HG03060 (cell line): ENCODE results near the gene ART5.

Experiments used
- ATAC-seq: cut with Tn5 transposase; IDR thresholded peaks from one replicate; pipeline ENCODE4 v1.9.1; 2021; ENCODE audit warnings: low read depth, moderate number of reproducible peaks; ENCODE audit not compliant: unreplicated experiment

Gene ART5

GRCh38 chr11:3641701-3642070, at the start of gene ART5:
Gene ART5 (minus strand): TSS chr11:3641992. CDS start chr11:3641862, 130 bp downstream.
- no peak for ATAC-seq

GRCh38 chr11:3686751-3687150, 45.0 kb upstream of the ART5 start:
- ATAC-seq: no peak

GRCh38 chr11:3685923-3686322, 44.1 kb upstream of the ART5 start:
- ATAC-seq: no peak

GRCh38 chr11:3684819-3685172, 43.0 kb upstream of the ART5 start:
- ATAC-seq: no peak

GRCh38 chr11:3684129-3684818, 42.5 kb upstream of the ART5 start:
- ATAC-seq: no peak

GRCh38 chr11:3683039-3683438, 41.2 kb upstream of the ART5 start:
- no peak for ATAC-seq

GRCh38 chr11:3679077-3679476, 37.3 kb upstream of the ART5 start:
- no peak for ATAC-seq

GRCh38 chr11:3675971-3676370, 34.2 kb upstream of the ART5 start:
- no peak for ATAC-seq

GRCh38 chr11:3674189-3674588, 32.4 kb upstream of the ART5 start:
- ATAC-seq: no peak

- ATAC-seq: no peak
These were observed 29.8 kb upstream of the ART5 start, which contains the start of gene CHRNA10 for GRCh38 chr11:3671334-3672254. Gene CHRNA10 (minus strand): TSS chr11:3671384. CDS start chr11:3671312, 72 bp downstream.

- no peak for ATAC-seq
These were observed 28.0 kb upstream of the ART5 start for GRCh38 chr11:3669742-3670183.

- no peak for ATAC-seq
These were observed 27.3 kb upstream of the ART5 start for GRCh38 chr11:3669128-3669527.

- ATAC-seq: no peak
These were observed 25.6 kb upstream of the ART5 start for GRCh38 chr11:3667149-3668035.

GRCh38 chr11:3666023-3666530, 24.3 kb upstream of the ART5 start:
- no peak for ATAC-seq

- ATAC-seq: no peak
These were observed 23.7 kb upstream of the ART5 start for GRCh38 chr11:3665336-3666022.

GRCh38 chr11:3664032-3664630, 22.3 kb upstream of the ART5 start:
- no peak for ATAC-seq

- no peak for ATAC-seq
These were observed 21.1 kb upstream of the ART5 start for GRCh38 chr11:3662856-3663255.

GRCh38 chr11:3660960-3661359, 19.2 kb upstream of the ART5 start:
- ATAC-seq: no peak
